ENCODE measurements around the gene FAU.
A peak's percentile ranks its signal among the peaks of the same experiment; 100 is the strongest.

Gene FAU

GRCh38 chr11:65087216-65087615, 34.7 kb downstream of the FAU start:
- TF ChIP-seq CTCF (conservative IDR thresholded peaks at IDR 0.05), result no peak
- H3K27ac ChIP-seq, result no peak overlapping the region

GRCh38 chr11:65086809-65087208, 35.1 kb downstream of the FAU start:
- H3K27ac ChIP-seq, result no peak overlapping the region

GRCh38 chr11:65085446-65085845, 36.5 kb downstream of the FAU start:
- H3K27ac ChIP-seq, result no peak overlapping the region
- no peak for TF ChIP-seq CTCF (conservative IDR thresholded peaks at IDR 0.05)

More at GRCh38 chr11:65086809-65087208, 35.1 kb downstream of the FAU start:
- no peak for TF ChIP-seq CTCF (conservative IDR thresholded peaks at IDR 0.05)

GRCh38 chr11:65084598-65085375, 37.1 kb downstream of the FAU start:
- no peak for TF ChIP-seq CTCF (conservative IDR thresholded peaks at IDR 0.05)
- peak overlapping the region; percentile 82 for H3K27ac ChIP-seq

GRCh38 chr11:65083834-65084597, 37.9 kb downstream of the FAU start, which contains the start of the genes CDCA5 and ZFPL1:
Gene CDCA5, minus strand, starts transcription at chr11:65084040. Its CDS starts 62 bp downstream, at chr11:65083978.
Gene ZFPL1, plus strand, starts transcription at chr11:65084222. Its CDS starts 477 bp downstream, at chr11:65084699.
- H3K27ac ChIP-seq, result peak within 1 kb of the TSS; percentile 82
- no peak for TF ChIP-seq CTCF (conservative IDR thresholded peaks at IDR 0.05)

GRCh38 chr11:65083134-65083833, 38.6 kb downstream of the FAU start:
- TF ChIP-seq CTCF (conservative IDR thresholded peaks at IDR 0.05), result no peak
- H3K27ac ChIP-seq, result peak overlapping the region; percentile 82
